ENCODE results near the gene NRGN. TPM values are rescaled to one million over a fixed set of nuclear protein-coding genes. Genes with fewer than 3 reads are reported as not detected.
"Not testable (repeated sequence)": the region's sequence is repeated elsewhere in the genome, so short reads cannot be mapped to it uniquely, and the experiment has no call there.

Gene NRGN
- polyA plus RNA-seq, 12 donors, result 3.1 to 14.5 (median 5.1) TPM; not detected in 1

DNA sequence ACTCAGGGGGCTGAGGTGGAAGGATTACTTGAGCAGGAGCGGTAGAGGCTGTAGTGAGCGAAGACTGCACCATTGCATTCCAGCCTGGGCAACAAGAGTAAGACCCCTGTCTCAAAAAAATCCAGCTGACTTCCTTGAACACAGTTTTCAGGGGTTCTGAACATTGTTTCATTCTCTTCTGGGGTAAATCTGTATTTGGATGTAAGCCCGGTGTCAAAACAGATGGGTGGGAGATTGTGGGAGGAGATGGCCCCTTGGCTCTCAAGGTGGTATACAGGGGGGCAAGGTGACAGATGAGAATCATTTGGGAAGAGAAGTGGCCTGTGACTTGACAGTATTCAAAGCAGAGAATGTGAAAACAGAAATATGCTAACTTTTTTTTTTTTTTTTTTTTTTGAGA lies 17.6 kb downstream of the NRGN start:
- DNase-seq, result no peak

DNA sequence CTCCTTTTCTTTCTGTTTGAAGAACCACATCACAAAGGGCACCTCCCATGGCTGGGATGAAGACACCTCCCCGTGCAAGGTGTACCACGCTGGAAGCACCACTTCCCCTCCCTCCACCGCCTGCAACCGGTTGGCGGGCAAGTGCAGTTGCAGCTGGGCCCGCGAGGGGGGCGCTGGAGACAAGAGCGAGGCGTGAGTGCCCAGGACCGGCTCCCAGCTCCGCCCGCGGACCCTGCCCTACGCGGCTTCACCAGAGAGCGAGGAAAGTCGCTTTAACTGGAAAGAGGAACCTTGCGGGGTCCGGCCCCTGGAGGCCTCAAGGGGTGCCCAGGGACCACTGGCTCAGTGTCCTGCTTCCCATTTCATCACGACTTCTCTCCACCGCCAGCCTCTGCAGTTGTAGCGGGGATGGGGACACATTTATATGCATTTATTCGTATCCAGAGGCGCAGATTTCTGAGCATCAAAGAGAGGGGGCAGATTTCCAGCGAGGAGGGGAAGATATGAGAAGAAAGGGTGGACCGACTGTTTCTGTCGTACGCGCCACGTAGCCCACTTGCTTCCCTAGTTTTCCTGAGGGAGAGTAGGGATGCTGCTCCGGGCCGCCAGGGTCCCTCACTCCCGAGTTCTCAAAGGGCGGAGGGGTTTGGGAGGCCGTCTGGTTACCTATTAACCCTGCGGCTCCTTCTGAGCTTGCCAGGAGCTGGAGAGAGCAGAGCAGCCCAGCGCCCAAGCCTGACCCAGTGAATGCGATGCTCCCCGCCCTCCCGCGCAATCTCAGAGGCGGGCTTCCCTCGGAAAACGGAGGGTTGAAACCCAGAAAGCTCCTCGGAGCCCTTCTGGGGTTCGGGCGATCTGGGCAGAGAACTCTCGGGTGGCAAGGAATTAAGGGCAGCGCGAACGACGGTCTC lies 18.9 kb downstream of the NRGN start:
- peak; percentile 46 for DNase-seq

DNA sequence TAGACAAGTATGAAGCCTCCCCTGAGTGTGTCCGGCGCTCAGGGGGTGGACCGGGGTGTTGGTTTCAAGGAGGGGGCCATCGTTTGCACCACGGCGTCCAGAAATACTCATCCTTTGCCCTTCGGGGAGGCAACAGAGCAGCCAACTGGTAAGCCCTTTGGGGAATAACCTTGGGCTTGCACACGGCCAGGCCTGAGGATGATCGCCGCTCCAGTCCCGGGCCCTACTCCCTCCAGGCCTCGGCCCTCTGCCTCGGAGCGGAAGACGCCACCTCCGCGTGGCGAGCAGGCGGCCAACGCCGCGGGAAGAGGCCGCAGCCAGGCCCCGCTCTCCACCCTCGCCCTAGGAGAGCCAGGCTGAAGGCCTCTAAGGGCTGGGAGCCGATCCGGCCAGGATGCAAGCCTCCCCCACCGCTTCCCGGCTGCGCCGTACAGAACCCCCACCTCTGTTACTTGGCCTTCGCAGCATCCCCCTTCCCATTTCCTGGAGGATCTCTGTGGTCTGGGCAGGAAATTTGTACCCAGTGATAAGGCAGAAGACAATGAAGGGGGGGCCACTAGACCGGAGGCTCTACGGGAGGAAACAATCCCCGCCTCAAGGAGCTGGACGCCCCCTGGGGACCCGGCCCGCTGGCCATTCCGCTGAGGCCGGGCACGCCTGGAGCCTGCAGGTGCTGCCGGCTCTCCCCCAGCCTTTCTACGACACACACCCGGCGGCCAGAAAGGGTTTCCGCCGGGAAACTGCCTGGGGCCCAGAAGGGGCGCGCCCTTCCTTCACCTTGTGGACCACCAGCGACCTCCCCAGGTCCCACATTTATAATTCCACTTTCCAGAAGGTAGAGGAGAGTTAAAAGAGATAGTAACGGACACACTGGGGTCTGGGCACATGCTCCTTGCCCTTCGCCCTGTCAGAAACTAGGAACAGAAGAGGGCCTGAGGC lies 19.8 kb downstream of the NRGN start:
- no peak for DNase-seq

DNA sequence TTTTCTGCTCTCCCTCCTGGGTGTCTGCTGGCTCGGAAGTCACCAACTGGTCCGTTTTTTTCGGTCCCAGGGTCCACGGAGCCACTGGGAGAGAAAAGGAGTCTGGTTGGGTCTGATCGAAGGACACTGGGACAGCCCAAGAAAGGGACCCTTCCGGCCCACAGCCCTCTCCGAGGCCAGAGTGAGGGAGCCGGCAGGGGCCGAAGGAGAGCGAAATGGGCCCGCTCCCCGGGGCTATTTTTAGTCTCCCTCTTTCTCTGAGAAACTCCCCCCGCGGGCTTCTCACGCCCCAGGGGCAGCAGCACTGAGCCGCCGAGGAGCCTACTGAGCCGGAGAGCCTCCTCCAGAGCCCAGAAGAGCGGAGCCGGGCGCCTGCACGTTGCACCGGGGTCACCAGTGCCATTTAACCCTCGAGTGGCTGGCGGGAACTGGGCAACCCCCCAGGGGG lies 20.5 kb downstream of the NRGN start:
- DNase-seq, result no peak

DNA sequence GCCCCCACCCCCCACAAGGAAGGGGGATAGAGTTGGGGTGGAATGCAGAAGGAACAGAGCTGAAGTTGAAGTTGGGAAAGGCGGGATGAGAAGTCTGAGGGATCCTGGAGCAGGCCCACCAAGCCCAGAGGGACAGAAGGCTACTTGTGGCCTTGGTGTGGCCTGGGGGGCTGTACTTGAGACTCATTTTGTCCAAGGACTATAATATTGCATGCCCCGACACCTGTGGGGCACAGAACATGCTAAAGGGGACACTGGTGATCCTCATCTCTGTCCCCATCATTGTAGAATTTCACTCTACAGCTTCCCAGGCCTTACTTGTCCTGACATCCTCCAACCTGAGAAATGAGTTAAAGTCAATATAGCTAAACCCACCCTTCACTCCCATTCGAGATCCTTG lies 21.1 kb downstream of the NRGN start:
- no peak for DNase-seq

- no peak for DNase-seq
Observed at GRCh38 chr11:124761301-124762104, 21.8 kb downstream of the NRGN start.

GRCh38 chr11:124762105-124762623 lies 22.4 kb downstream of the NRGN start, which contains the start of gene ESAM:
ESAM (minus strand) TSS chr11:124762290; CDS start chr11:124762154, 136 bp downstream.
- DNase-seq, result no peak

GRCh38 chr11:124762624-124763155 lies 22.9 kb downstream of the NRGN start:
- DNase-seq, result no peak

- DNase-seq, result peak; percentile 83
Observed at GRCh38 chr11:124763156-124763947, 23.6 kb downstream of the NRGN start.

DNA sequence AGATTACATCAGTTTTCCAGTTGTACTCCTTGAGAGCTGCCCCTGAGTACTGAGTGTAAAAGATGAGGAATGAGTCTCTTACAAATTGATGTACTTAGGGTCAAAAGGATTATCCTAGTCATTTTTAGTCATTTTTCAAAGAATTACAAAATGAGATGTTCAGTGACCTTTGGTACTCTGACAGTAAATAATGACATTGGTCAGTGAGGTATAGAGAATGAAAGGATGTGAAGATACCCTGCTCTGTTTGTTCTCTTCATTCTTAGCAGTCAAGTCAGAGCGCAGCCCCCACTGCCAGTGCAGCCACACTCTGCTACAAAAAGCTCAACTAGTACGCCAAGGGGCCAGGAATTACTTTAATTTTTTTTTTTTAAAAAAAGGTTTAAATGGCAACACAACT lies 26.4 kb downstream of the NRGN start:
- no peak for DNase-seq

- no peak for DNase-seq
Observed at GRCh38 chr11:124768914-124769313, 29.2 kb downstream of the NRGN start.

GRCh38 chr11:124769806-124770774 lies 30.3 kb downstream of the NRGN start:
- DNase-seq, result no peak

DNA sequence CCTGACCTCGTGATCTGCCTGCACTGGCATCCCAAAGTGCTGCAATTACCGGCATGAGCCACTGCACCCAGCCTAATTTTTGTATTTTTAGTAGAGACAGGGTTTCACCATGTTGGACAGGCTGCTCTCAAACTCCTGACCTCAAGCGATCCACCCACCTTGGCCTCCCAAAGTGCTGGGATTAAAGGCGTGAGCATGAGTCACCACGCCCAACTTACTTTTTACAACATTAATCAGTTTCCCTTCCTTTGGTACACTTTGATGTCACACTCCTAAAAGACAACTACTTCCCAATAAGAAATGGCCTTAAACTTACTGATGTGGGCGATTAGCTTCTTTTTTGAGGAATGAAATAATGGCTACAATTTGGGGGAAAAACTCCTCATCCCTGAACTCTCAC lies 31.2 kb downstream of the NRGN start:
- DNase-seq, result not testable (repeated sequence)

- DNase-seq, result no peak
Observed at GRCh38 chr11:124776865-124777645, 37.3 kb downstream of the NRGN start.

DNA sequence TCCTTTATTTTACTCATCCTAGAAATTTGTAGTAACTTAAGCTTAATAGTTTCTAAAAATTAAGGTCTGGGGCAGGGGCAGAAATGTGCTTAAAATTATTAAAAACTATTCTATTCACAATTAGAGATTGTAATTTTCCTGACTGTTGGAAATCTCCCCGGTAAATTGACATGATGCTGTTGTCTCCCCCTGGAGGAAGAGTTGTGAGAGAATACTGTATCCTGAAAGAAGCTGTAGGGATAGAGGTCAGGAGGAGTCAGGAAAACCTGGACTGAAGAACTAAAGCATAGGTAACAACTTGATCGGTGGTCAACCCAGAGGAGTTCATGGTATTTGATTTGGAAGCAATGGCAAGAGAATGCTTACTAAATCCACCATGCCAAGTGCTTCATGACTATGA lies 38.5 kb downstream of the NRGN start:
- no peak for DNase-seq

GRCh38 chr11:124779568-124779967 lies 39.8 kb downstream of the NRGN start:
- DNase-seq, result no peak

GRCh38 chr11:124783002-124783401 lies 43.3 kb downstream of the NRGN start:
- no peak for DNase-seq

DNA sequence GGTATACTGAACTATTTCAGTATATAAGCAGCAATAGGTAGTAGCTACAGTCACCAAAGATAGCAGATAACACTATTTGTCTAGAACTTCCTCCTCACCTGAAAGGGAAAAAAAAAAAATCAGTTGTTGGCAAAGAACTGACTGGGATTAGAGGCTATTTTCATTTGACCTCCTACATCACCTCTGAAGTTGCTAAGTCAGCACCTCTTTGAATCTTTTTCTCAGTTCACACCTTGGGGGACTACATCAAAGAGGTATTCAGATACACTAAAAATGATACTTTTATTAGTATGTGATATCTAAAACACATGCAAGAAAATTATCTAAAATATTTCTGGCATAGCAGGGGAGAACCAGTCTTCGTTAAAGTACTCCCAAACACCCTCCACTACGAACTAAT lies 44.3 kb downstream of the NRGN start:
- DNase-seq, result no peak
